Mesenchymal stem cell (in vitro differentiated cells and primary cell): ENCODE results near the gene RTN1.

ENCODE experiments used
- DNase-seq: peaks from one replicate; pipeline ENCODE4 v3.0.0-alpha.2; 2013
- H2AFZ ChIP-seq: one replicate; pipeline ENCODE4 v1.6.1; 2013; ENCODE audit warnings: low read depth, mild to moderate bottlenecking, control low read depth, inconsistent platforms, low read length, moderate library complexity
- H2AK5ac ChIP-seq: 2 replicates; pipeline ENCODE4 v1.6.1; 2013; ENCODE audit warnings: low read length, moderate library complexity, mild to moderate bottlenecking, inconsistent platforms; ENCODE audit not compliant: severe bottlenecking
- H2BK120ac ChIP-seq: one replicate; pipeline ENCODE4 v1.6.1; 2013; ENCODE audit warnings: low read depth, mild to moderate bottlenecking, inconsistent platforms, low read length, moderate library complexity
- H2BK12ac ChIP-seq, 2 experiments: one replicate each; pipeline ENCODE4 v1.6.1; 2013; ENCODE audit warnings: inconsistent platforms in 2 of 2, low read length in 2 of 2, mild to moderate bottlenecking in 2 of 2, moderate library complexity in 2 of 2, control low read depth in 1 of 2
- H2BK15ac ChIP-seq: one replicate; pipeline ENCODE4 v1.6.1; 2013; ENCODE audit warnings: mild to moderate bottlenecking, low read depth, inconsistent platforms; ENCODE audit not compliant: poor library complexity, severe bottlenecking
- H2BK5ac ChIP-seq: 2 replicates; pipeline ENCODE4 v1.6.1; 2013; ENCODE audit warnings: low read depth, mild to moderate bottlenecking, low read length, control low read depth, inconsistent platforms; ENCODE audit not compliant: poor library complexity, severe bottlenecking
- H3K14ac ChIP-seq, 2 experiments: one replicate each; pipeline ENCODE4 v1.6.1; 2013; ENCODE audit warnings: inconsistent platforms in 2 of 2, low read length in 2 of 2, control low read depth in 1 of 2, mild to moderate bottlenecking in 1 of 2, moderate library complexity in 1 of 2
- H3K18ac ChIP-seq, 2 experiments: one replicate each; pipeline ENCODE4 v1.6.1; 2013; ENCODE audit warnings: inconsistent platforms in 2 of 2, low read length in 2 of 2, control low read depth in 1 of 2, low read depth in 1 of 2, mild to moderate bottlenecking in 1 of 2
- H3K23ac ChIP-seq, 2 experiments: one replicate each; pipeline ENCODE4 v1.6.1; 2013; ENCODE audit warnings: inconsistent platforms in 2 of 2, low read length in 2 of 2, mild to moderate bottlenecking in 2 of 2, moderate library complexity in 2 of 2, control low read depth in 1 of 2
- H3K27ac ChIP-seq: 2 replicates; pipeline ENCODE4 v1.5.1; 2013; ENCODE audit warnings: mild to moderate bottlenecking, moderate library complexity, low read length, control low read depth, inconsistent platforms; ENCODE audit not compliant: poor library complexity, severe bottlenecking
- H3K27me3 ChIP-seq, 2 experiments: 2 replicates each; pipeline versions ENCODE4 v1.6.1 to v1.7.0; 2013; ENCODE audit warnings: low read length in 2 of 2, mild to moderate bottlenecking in 2 of 2, moderate library complexity in 2 of 2, control low read depth in 1 of 2, inconsistent platforms in 1 of 2; ENCODE audit not compliant: control insufficient read depth in 1 of 2, insufficient read depth in 1 of 2
- H3K36me3 ChIP-seq, 2 experiments: 2 replicates each; pipeline versions ENCODE4 v1.6.1 to v1.7.0; 2013; ENCODE audit warnings: low read length in 2 of 2, control low read depth in 1 of 2, inconsistent platforms in 1 of 2, low read depth in 1 of 2, mild to moderate bottlenecking in 1 of 2; ENCODE audit not compliant: insufficient read depth in 2 of 2, control insufficient read depth in 1 of 2
- H3K4ac ChIP-seq, 2 experiments: one replicate each; pipeline ENCODE4 v1.6.1; 2013; ENCODE audit warnings: inconsistent platforms in 2 of 2, low read length in 2 of 2, mild to moderate bottlenecking in 2 of 2, moderate library complexity in 2 of 2, control low read depth in 1 of 2, low read depth in 1 of 2
- H3K4me1 ChIP-seq: 2 replicates; pipeline ENCODE4 v1.6.1; 2013; ENCODE audit warnings: low read depth, low read length, control low read depth; ENCODE audit not compliant: control insufficient read depth, insufficient read depth
- H3K4me2 ChIP-seq: 2 replicates; pipeline ENCODE4 v1.6.1; 2013; ENCODE audit warnings: low read length, mild to moderate bottlenecking, inconsistent platforms; ENCODE audit not compliant: poor library complexity, severe bottlenecking
- H3K4me3 ChIP-seq, 2 experiments: 2 replicates each; pipeline versions ENCODE4 v1.5.1 to v1.7.0; 2013; ENCODE audit warnings: low read length in 2 of 2, mild to moderate bottlenecking in 2 of 2, control low read depth in 1 of 2, low read depth in 1 of 2; ENCODE audit not compliant: insufficient read depth in 1 of 2
- H3K79me1 ChIP-seq: replicated peaks from 2 replicates; pipeline ENCODE4 v1.6.1; 2013; ENCODE audit warnings: mild to moderate bottlenecking, control low read depth, low read length, inconsistent platforms; ENCODE audit not compliant: poor library complexity, severe bottlenecking
- H3K9ac ChIP-seq: 2 replicates; pipeline ENCODE4 v1.7.0; 2013; ENCODE audit warnings: mild to moderate bottlenecking, low read length, moderate library complexity
- H3K9me3 ChIP-seq: 2 replicates; pipeline ENCODE4 v1.7.0; 2013; ENCODE audit warnings: mild to moderate bottlenecking, low read length; ENCODE audit not compliant: control insufficient read depth
- H4K8ac ChIP-seq: one replicate; pipeline ENCODE4 v1.6.1; 2013; ENCODE audit warnings: inconsistent platforms, mild to moderate bottlenecking, low read length, moderate library complexity
- H4K91ac ChIP-seq: one replicate; pipeline ENCODE4 v1.6.1; 2013; ENCODE audit warnings: mild to moderate bottlenecking, low read length, inconsistent platforms
- WGBS: methylation state at CpG from one replicate; pipeline ENCODE4 v1.1.7; 2013; ENCODE audit warnings: mixed read lengths; 5-methylcytosine and 5-hydroxymethylcytosine counted together

Gene RTN1

DNA sequence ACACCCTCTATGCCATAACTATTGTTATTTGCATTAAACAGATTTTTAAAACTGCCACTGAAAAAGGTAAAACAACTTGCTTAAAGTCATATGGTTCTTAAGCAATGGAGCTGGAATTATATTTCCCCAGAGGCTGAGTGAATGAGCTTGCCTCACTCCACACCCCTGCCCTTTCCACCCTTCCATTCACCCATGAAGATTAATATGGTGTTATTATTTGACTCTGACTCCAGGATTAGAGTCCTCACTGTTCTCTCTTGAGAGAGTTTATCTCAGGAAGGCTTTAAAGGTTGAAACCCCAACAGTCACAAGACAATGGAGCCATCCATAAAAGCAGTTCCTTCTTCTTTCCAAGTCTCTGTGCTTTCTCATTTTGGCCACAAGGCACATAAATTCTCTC lies 84.9 kb downstream of the RTN1 start:
- Histone ChIP-seq H2BK15ac (no peak overlapping the region), H2AK5ac (no peak overlapping the region), H3K4me2 (no peak overlapping the region), H3K4me3 (no peak overlapping the region), H3K18ac (no peak overlapping the region), H2AFZ (no peak overlapping the region), H3K14ac (no peak overlapping the region), H2BK12ac (no peak overlapping the region), H3K9me3 (no peaks in the 10 kb centered on the region), H3K4me1 (no peaks in the 10 kb centered on the region), H3K36me3 (no peaks in the 10 kb centered on the region), H3K4ac (no peak overlapping the region), H3K9ac (no peak overlapping the region), H4K8ac (no peak overlapping the region), H3K79me1 (no peaks in the 10 kb centered on the region), H3K23ac (no peak overlapping the region), H2BK5ac (no peak overlapping the region), H3K27me3 (peaks cover 0 to 3% of the 10 kb centered on the region in 2 experiments), H3K27ac (no peak overlapping the region), H2BK120ac (no peak overlapping the region), H4K91ac (no peak overlapping the region)
- DNase-seq: no peak

DNA sequence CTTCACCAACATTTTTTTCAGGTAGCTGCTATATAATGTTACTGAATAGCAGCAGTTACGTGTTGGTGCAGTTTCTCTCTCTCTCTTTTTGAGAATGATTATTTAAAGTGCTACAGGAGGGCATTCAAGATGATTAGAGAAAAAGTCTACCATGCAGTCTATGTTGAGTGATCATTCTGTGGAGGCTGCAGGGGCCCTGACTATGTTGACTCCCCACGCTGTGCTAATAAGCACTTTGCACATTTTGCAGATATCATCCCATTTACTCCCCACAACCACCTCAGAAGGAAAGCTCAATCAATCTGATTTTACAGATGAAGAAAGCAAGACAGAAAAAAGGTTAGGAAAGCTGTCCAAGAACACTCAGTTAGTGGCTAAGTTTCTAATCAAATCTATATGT lies 87.8 kb downstream of the RTN1 start:
- H3K9me3 ChIP-seq: no peaks in the 10 kb centered on the region
- no peak overlapping the region for H2BK5ac ChIP-seq
- no peak overlapping the region for H3K4me2 ChIP-seq
- H3K4ac ChIP-seq: no peak overlapping the region
- no peak overlapping the region for H2AFZ ChIP-seq
- no peaks in the 10 kb centered on the region for H3K36me3 ChIP-seq
- no peaks in the 10 kb centered on the region for H3K4me1 ChIP-seq
- H2BK15ac ChIP-seq: no peak overlapping the region
- no peak overlapping the region for H4K91ac ChIP-seq
- H3K18ac ChIP-seq: no peak overlapping the region
- no peak overlapping the region for H2BK120ac ChIP-seq
- WGBS: 61% methylated on average over 2 of the region's 2 CpGs
- H3K23ac ChIP-seq: no peak overlapping the region
- peaks cover 3 to 7% of the 10 kb centered on the region in 2 experiments for H3K27me3 ChIP-seq
- H2BK12ac ChIP-seq: no peak overlapping the region
- H3K4me3 ChIP-seq: no peak overlapping the region
- no peak overlapping the region for H3K9ac ChIP-seq
- no peaks in the 10 kb centered on the region for H3K79me1 ChIP-seq
- no peak overlapping the region for H2AK5ac ChIP-seq
- no peak overlapping the region for H3K14ac ChIP-seq
- H3K27ac ChIP-seq: no peak overlapping the region
- no peak for DNase-seq
- H4K8ac ChIP-seq: no peak overlapping the region

DNA sequence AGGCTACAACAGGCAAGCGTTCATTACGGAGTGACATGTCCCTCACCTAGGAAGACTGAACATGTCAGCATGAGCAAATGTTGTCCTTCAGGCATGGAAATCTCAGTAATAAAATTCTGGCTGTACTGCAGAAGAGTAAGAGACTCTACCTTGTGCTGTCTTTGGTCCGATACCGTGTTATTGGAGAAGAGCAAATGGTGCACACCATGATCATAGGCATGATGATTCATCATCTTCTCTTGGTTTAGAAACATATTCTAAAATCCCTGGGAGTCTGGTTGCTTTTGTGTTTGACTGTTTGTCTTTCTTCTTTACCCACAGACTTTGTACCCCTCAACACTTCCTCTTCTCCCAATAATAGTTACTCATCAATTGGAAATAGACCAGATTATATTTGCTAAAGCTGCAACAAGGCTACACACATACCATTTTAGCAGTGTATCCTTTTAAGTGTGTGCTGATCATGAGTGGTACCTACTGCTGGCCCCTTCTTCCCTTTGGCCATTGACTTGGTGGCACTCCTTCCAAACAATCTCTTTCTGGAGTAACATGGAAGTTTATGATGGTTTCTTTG lies 93.5 kb downstream of the RTN1 start:
- no peak overlapping the region for H2BK5ac ChIP-seq
- H3K27me3 ChIP-seq: peaks cover 3% of the 10 kb centered on the region in 2 experiments
- no peaks in the 10 kb centered on the region for H3K36me3 ChIP-seq
- H2AFZ ChIP-seq: no peak overlapping the region
- H3K27ac ChIP-seq: no peak overlapping the region
- H2BK12ac ChIP-seq: no peak overlapping the region
- no peak overlapping the region for H3K18ac ChIP-seq
- no peak overlapping the region for H3K4me3 ChIP-seq
- H2BK120ac ChIP-seq: no peak overlapping the region
- H3K79me1 ChIP-seq: no peaks in the 10 kb centered on the region
- no peak overlapping the region for H3K4ac ChIP-seq
- H3K9ac ChIP-seq: no peak overlapping the region
- H2AK5ac ChIP-seq: no peak overlapping the region
- H3K4me1 ChIP-seq: no peaks in the 10 kb centered on the region
- no peak for DNase-seq
- H4K8ac ChIP-seq: no peak overlapping the region
- no peaks in the 10 kb centered on the region for H3K9me3 ChIP-seq
- no peak overlapping the region for H2BK15ac ChIP-seq
- H3K4me2 ChIP-seq: no peak overlapping the region
- H4K91ac ChIP-seq: no peak overlapping the region
- no peak overlapping the region for H3K23ac ChIP-seq
- 78% methylated on average over 2 of the region's 4 CpGs for WGBS
- no peak overlapping the region for H3K14ac ChIP-seq

DNA sequence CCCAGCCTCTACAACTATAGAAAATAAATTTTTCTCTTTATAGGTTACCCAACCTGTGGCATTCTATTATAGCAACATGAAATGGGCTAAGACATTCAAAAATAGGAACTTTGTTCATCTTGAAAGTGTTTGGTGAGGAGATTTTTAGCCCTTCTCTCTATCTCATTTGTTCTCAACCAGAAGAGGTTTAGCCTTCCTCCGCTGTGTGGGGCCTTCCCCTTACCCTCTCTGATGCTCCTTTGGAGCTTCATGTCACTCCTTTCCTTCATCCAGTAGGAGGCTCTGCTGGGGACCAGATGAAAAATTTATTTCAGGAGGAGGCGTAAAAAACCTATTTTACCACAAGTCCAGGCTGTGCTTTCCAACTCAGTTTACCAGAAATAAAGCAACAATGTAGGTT lies 94.1 kb downstream of the RTN1 start:
- H3K4me2 ChIP-seq: no peak overlapping the region
- no peaks in the 10 kb centered on the region for H3K36me3 ChIP-seq

More for the DNA sequence above, 94.1 kb downstream of the RTN1 start:
- Histone ChIP-seq H3K9ac (no peak overlapping the region), H3K79me1 (no peaks in the 10 kb centered on the region), H3K9me3 (no peaks in the 10 kb centered on the region), H2BK12ac (no peak overlapping the region), H3K18ac (no peak overlapping the region), H2AK5ac (no peak overlapping the region), H3K4me3 (no peak overlapping the region), H2AFZ (no peak overlapping the region), H3K14ac (no peak overlapping the region), H2BK15ac (no peak overlapping the region), H3K23ac (no peak overlapping the region), H4K91ac (no peak overlapping the region), H3K27me3 (peaks cover 3% of the 10 kb centered on the region in 2 experiments), H2BK5ac (no peak overlapping the region), H3K27ac (no peak overlapping the region), H2BK120ac (no peak overlapping the region), H3K4ac (no peak overlapping the region), H3K4me1 (no peaks in the 10 kb centered on the region), H4K8ac (no peak overlapping the region)
- no CpG with 5 or more reads among the region's 2 CpGs for WGBS
- DNase-seq: no peak
